Measurements from ENCODE around the gene SMIM1. TPM values are rescaled to one million over a fixed set of nuclear protein-coding genes. Genes with fewer than 3 reads are reported as not detected.
A peak's percentile ranks its signal among the peaks of the same experiment; 100 is the strongest.

SMIM1 gene
- total and polyA plus RNA-seq, 7 experiments from 2014 or later, result 0.58 to 4.3 (median 2.3) TPM

DNA sequence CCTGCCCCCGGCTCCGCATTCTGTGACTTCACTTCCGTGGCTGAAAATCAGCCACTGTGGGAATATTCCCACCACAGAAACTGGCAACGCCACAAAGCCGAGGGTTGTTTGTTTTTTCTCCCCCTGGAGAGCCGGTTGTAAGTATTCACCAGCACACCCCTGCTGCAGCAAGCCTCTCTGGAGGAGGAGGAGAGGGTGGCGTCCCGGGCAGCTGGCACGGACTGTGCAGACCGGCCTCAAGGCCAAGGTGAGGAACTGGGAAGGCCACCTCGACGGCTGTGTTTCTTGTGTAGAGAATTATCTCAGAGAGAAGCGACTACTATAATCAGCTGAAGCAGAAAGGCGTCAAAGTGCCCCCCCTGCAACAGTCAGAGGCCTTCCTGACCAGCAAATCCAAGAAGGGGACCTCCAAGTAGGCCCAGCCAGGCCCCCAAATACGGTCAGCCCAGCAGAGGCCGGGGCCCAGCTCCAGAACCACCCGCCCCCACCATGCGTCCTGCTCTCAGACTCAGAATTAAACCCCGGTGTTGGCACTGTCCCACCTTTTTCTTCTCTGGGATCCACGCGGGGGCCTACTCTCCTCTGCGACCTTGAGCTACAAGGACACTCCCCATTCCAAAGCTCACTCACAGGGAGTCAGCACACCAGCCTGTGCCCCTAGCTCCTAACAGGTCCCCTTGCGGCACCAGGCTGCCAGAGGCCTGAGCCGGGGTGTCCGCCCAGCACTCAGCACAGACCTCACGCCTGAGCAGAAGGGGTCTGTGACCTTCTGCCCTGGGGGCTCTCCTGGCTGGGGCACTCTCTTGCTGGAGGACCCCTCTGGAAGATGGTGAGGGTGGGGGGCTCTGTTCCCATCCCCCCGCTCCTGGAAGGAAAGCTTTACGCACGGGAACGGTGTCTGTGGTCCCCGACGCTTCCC lies 1.2 kb upstream of the SMIM1 start:
- ChIA-PET CTCF (no interaction called here), POLR2A (no interaction called here)
- H3K9me3 Mint-ChIP-seq, result no peaks in the 10 kb centered on the region
- intact Hi-C loops (cut with micrococcal nuclease), result loop anchor here (1.0 to 10.0 kb wide), 7 partner anchors 24 to 147 kb away; partner anchors contain the start of genes C1orf174 (in 2 of the 2), LRRC47 (in 2 of the 2), TPRG1L (in 1 of the 2) and WRAP73 (in 1 of the 2)
- peaks cover 5 to 12% of the 10 kb centered on the region in 2 donors for H3K4me1 ChIP-seq (ENCODE audit: control insufficient read depth in 2 of 2, insufficient read depth in 2 of 2, low read length in 2 of 2)
- peak overlapping the region; percentile 57 to 83 (median 72) for H3K4me3 Mint-ChIP-seq
- H3K4me1 Mint-ChIP-seq, result peaks cover 5 to 22% (median 11%) of the 10 kb centered on the region in 7 donors
- no peaks in the 10 kb centered on the region for H3K36me3 Mint-ChIP-seq
- H3K27ac Mint-ChIP-seq, result peak overlapping the region in 4 of 9 donors; percentile 23 to 73 (median 64)
- H3K27me3 ChIP-seq (ENCODE audit: control insufficient read depth in 2 of 2, insufficient read depth in 2 of 2, low read length in 2 of 2), result no peaks in the 10 kb centered on the region
- no peak for ATAC-seq
- H3K36me3 ChIP-seq (ENCODE audit: control insufficient read depth in 2 of 3, insufficient read depth in 3 of 3, low read length in 3 of 3), result no peaks in the 10 kb centered on the region
- DNase-seq, result peak in 1 of 9 donors; percentile 12
- H3K4me3 ChIP-seq (ENCODE audit: low read length), result peak overlapping the region; percentile 51
- H3K9me3 ChIP-seq (ENCODE audit: control insufficient read depth in 2 of 3, low read length in 3 of 3), result no peaks in the 10 kb centered on the region
- H3K27me3 Mint-ChIP-seq, result peaks cover 0 to 3% (median 1%) of the 10 kb centered on the region in 5 donors
- H3K27ac ChIP-seq (ENCODE audit: low read depth, low read length), result peak overlapping the region; percentile 58

DNA sequence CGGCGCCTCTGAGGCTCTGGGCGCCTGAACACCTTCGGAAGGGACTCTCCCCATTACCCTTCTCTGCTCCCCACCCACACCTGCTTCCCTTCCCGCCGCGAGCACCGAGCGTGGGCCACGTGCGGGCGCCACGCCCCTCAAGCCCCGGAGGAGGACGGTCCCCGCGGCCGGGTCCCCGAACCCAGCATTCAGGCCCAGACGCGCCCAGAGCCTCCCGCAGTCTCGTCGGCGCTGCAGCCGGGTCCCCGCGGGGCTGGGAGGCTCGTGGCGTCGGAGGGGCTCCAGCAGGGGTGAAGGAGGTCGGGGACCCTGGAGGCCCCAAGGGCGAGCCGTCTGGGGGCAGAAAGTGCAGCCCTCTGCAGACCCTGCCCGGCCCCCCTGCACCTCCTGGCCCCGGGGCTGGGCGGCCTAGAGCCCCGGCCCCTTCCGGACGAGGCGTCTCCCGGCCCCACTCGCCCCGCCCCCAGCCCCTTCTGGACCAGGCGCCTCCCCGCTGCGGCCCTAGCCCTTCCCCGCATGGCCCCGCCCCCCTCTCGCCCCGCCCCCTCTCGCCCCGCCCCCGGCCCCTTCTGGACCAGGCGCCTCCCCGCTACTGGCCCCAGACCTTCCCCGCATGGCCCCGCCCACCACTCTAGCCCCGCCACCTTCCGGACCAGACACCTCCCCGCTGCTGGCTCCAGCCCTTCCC lies 378 bp upstream of the SMIM1 start:
- ATAC-seq, result peak; percentile 91
- peak; percentile 65 to 88 (median 80) for DNase-seq
- CTCF ChIA-PET, result no interaction called here
- no peaks in the 10 kb centered on the region for H3K36me3 ChIP-seq (ENCODE audit: control insufficient read depth in 2 of 3, insufficient read depth in 3 of 3, low read length in 3 of 3)
- intact Hi-C loops (cut with micrococcal nuclease), result loop anchor here (1.0 to 10.0 kb wide), 7 partner anchors 24 to 147 kb away; partner anchors contain the start of genes C1orf174 (in 2 of the 2), LRRC47 (in 2 of the 2), TPRG1L (in 1 of the 2) and WRAP73 (in 1 of the 2)
- Mint-ChIP-seq H3K27ac (peak overlapping the region in 4 of 9 donors; percentile 23 to 73 (median 64)), H3K4me3 (peak overlapping the region; percentile 57 to 83 (median 72)), H3K4me1 (peaks cover 5 to 22% (median 11%) of the 10 kb centered on the region in 7 donors), H3K36me3 (no peaks in the 10 kb centered on the region), H3K9me3 (no peaks in the 10 kb centered on the region), H3K27me3 (peaks cover 0 to 3% (median 0%) of the 10 kb centered on the region in 5 donors)
- H3K27me3 ChIP-seq (ENCODE audit: control insufficient read depth in 2 of 2, insufficient read depth in 2 of 2, low read length in 2 of 2), result no peaks in the 10 kb centered on the region
- peak overlapping the region; percentile 51 for H3K4me3 ChIP-seq (ENCODE audit: low read length)
- peaks cover 5 to 12% of the 10 kb centered on the region in 2 donors for H3K4me1 ChIP-seq (ENCODE audit: control insufficient read depth in 2 of 2, insufficient read depth in 2 of 2, low read length in 2 of 2)
- no peaks in the 10 kb centered on the region for H3K9me3 ChIP-seq (ENCODE audit: control insufficient read depth in 2 of 3, low read length in 3 of 3)
- peak overlapping the region; percentile 58 for H3K27ac ChIP-seq (ENCODE audit: low read depth, low read length)
- POLR2A ChIA-PET, result no interaction called here

DNA sequence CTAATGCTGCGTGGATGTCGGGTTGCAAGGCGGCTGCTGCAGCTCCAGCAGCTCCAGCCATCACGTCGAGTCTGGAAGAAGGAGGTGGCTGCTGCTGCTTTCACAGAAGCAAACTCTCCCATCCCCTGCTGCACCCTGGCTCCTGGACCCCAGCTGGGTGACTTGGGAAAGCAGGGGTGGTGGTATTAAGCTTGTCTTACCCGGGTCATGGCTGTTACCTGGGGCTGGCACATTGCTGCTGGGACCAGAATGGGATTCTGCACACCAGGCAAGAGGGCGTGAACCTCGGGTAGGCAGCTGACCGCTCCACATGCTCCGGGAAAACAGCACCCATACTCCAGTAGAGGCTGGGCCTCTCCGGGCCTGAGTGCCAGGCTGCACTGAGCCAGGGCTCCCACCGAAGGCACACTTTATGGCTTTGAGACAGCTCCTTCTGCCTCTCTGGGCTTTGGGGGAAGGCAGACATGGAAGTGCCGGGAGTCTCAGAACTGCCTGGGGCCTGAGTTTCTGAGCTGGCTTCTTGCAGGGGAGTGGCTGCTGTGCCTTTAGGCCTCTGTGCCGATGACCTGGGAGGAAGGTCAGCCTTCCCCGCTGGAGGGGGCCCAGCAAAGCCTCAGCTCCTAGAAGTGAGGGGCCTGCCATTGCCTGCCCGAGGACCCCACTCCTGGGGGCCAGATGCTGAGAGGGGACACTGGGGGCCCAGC lies 1.2 kb downstream of the SMIM1 start:
- peaks cover 5 to 12% of the 10 kb centered on the region in 2 donors for H3K4me1 ChIP-seq (ENCODE audit: control insufficient read depth in 2 of 2, insufficient read depth in 2 of 2, low read length in 2 of 2)
- intact Hi-C loops (cut with micrococcal nuclease), result loop anchor here (2.0 to 10.0 kb wide), 3 partner anchors 23 to 149 kb away; partner anchors contain the start of genes C1orf174 (in 1 of the 2), LRRC47 (in 1 of the 2) and TPRG1L (in 1 of the 2)
- Mint-ChIP-seq H3K4me1 (peaks cover 5 to 22% (median 11%) of the 10 kb centered on the region in 7 donors), H3K4me3 (peak overlapping the region in 8 of 10 donors; percentile 9 to 77 (median 52)), H3K9me3 (no peaks in the 10 kb centered on the region), H3K27me3 (peaks cover 0 to 3% (median 0%) of the 10 kb centered on the region in 5 donors), H3K27ac (peak overlapping the region in 4 of 9 donors; percentile 28 to 67 (median 36)), H3K36me3 (no peaks in the 10 kb centered on the region)
- ChIA-PET CTCF (no interaction called here), POLR2A (interaction anchor here (0.6 kb wide), 1 partner anchor 268 kb away, joined by 3 read pairs; no protein-coding TSS in a partner anchor)
- no peaks in the 10 kb centered on the region for H3K9me3 ChIP-seq (ENCODE audit: control insufficient read depth in 2 of 3, low read length in 3 of 3)
- peak overlapping the region; percentile 62 for H3K27ac ChIP-seq (ENCODE audit: low read depth, low read length)
- H3K36me3 ChIP-seq (ENCODE audit: control insufficient read depth in 2 of 3, insufficient read depth in 3 of 3, low read length in 3 of 3), result peaks cover 0 to 6% (median 0%) of the 10 kb centered on the region in 3 experiments
- DNase-seq, result peak in 2 of 9 donors; percentile 10 to 13
- H3K4me3 ChIP-seq (ENCODE audit: low read length), result no peak overlapping the region
- H3K27me3 ChIP-seq (ENCODE audit: control insufficient read depth in 2 of 2, insufficient read depth in 2 of 2, low read length in 2 of 2), result no peaks in the 10 kb centered on the region
- ATAC-seq, result no peak

DNA sequence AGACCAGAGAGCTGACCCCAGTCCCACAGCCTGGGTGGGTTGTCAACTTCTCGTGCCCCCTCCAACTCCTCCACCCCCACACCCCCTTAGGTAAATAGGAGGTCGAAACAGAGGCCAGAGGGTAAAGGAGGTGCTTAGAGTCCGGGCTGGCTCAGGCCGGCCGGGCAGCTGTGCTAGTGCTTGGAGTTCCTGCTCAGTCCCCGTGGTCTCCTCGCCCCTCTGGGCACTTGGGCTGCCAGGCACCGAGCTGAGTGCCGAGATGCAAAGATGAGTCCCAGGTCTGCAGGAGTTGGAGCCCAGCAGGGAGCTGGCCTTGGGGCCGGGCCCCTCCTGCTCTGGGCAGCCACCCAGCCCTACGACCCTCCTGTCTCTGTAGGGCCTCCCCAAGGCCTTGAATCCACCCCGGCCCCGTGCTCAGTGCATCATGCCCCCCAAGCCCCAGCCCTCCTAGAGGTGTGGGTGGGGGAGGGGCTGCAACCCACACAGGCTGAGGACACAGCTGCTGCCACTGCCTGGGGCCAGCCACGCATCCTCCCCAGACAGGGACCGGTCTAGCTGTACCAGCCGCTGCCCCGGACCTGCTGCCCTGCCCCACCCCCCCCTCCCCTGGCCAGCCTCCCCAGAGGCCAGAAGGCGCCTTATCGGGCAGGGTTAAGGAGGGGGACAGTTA lies 1.9 kb downstream of the SMIM1 start:
- CTCF ChIA-PET, result no interaction called here

DNA sequence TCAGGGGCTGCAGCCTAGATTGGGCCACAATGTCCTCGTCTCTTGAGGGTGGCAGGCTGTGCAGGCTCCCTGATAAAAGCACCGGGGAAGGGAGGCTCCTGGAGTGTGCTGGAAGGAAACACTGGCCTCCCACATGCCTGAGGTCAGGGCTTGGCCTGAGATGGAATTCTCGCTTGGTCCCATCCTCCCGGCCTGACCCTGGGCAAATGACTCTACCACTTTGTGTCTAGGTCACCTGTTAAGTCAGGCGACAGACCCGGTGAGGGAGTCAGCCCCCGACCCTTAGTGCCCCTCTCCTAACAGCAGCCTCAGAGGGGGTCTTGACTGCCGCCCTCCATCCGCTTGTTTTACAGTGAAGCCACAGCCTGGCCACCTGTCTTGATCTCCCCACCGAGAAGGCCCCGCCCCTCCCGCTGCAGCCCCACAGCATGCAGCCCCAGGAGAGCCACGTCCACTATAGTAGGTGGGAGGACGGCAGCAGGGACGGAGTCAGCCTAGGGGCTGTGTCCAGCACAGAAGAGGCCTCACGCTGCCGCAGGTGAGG lies 2.5 kb downstream of the SMIM1 start:
- Histone ChIP-seq H3K4me3 (ENCODE audit: low read length) (no peak overlapping the region), H3K36me3 (ENCODE audit: control insufficient read depth in 2 of 3, insufficient read depth in 3 of 3, low read length in 3 of 3) (peaks cover 0 to 19% (median 0%) of the 10 kb centered on the region in 3 experiments), H3K27me3 (ENCODE audit: control insufficient read depth in 2 of 2, insufficient read depth in 2 of 2, low read length in 2 of 2) (no peaks in the 10 kb centered on the region), H3K27ac (ENCODE audit: low read depth, low read length) (no peak overlapping the region), H3K4me1 (ENCODE audit: control insufficient read depth in 2 of 2, insufficient read depth in 2 of 2, low read length in 2 of 2) (peaks cover 5 to 12% of the 10 kb centered on the region in 2 donors), H3K9me3 (ENCODE audit: control insufficient read depth in 2 of 3, low read length in 3 of 3) (no peaks in the 10 kb centered on the region)
- ChIA-PET CTCF (no interaction called here), POLR2A (interaction anchor here (1.2 kb wide), 1 partner anchor 21 kb away, joined by 8 read pairs; the partner anchor contains the start of gene LRRC47)
- Mint-ChIP-seq H3K36me3 (peaks cover 2 to 9% (median 3%) of the 10 kb centered on the region in 5 donors), H3K4me3 (no peak overlapping the region), H3K9me3 (no peaks in the 10 kb centered on the region), H3K4me1 (peaks cover 5 to 22% (median 11%) of the 10 kb centered on the region in 7 donors), H3K27ac (peak overlapping the region in 1 of 9 donors; percentile 23), H3K27me3 (peaks cover 0 to 3% (median 0%) of the 10 kb centered on the region in 5 donors)
- no peak for DNase-seq
- ATAC-seq, result no peak
- intact Hi-C loops (cut with micrococcal nuclease), result loop anchor here in 1 of 2 donors (10.0 kb wide), 1 partner anchor 150 kb away; the partner anchor contains the start of gene TPRG1L

More for the DNA sequence above, 1.9 kb downstream of the SMIM1 start:
- H3K36me3 ChIP-seq (ENCODE audit: control insufficient read depth in 2 of 3, insufficient read depth in 3 of 3, low read length in 3 of 3), result peaks cover 0 to 13% (median 0%) of the 10 kb centered on the region in 3 experiments
- Mint-ChIP-seq H3K36me3 (peaks cover 0 to 3% (median 0%) of the 10 kb centered on the region in 5 donors), H3K27ac (no peak overlapping the region), H3K4me3 (no peak overlapping the region), H3K27me3 (peaks cover 0 to 3% (median 0%) of the 10 kb centered on the region in 5 donors), H3K4me1 (peaks cover 5 to 22% (median 11%) of the 10 kb centered on the region in 7 donors), H3K9me3 (no peaks in the 10 kb centered on the region)
- no peaks in the 10 kb centered on the region for H3K9me3 ChIP-seq (ENCODE audit: control insufficient read depth in 2 of 3, low read length in 3 of 3)
- intact Hi-C loops (cut with micrococcal nuclease), result loop anchor here in 1 of 2 donors (10.0 kb wide), 1 partner anchor 150 kb away; the partner anchor contains the start of gene TPRG1L
- peak overlapping the region; percentile 7 for H3K27ac ChIP-seq (ENCODE audit: low read depth, low read length)
- POLR2A ChIA-PET, result interaction anchor here (0.6 kb wide), 1 partner anchor 269 kb away, joined by 3 read pairs; no protein-coding TSS in a partner anchor
- DNase-seq, result no peak
- no peaks in the 10 kb centered on the region for H3K27me3 ChIP-seq (ENCODE audit: control insufficient read depth in 2 of 2, insufficient read depth in 2 of 2, low read length in 2 of 2)
- H3K4me3 ChIP-seq (ENCODE audit: low read length), result no peak overlapping the region
- ATAC-seq, result no peak
- H3K4me1 ChIP-seq (ENCODE audit: control insufficient read depth in 2 of 2, insufficient read depth in 2 of 2, low read length in 2 of 2), result peaks cover 5 to 12% of the 10 kb centered on the region in 2 donors
